OCI-LY3 (cell line): ENCODE results near the gene DNAJC8.

Source experiments
- H2AFZ ChIP-seq: fragments of 200-600, 300-600 bp; shearing (Covaris generic); 2 replicates; pipeline ENCODE4 v1.6.0; 2014; ENCODE audit warnings: antibody characterized with exemption, low read depth, low read length
- H3K27ac ChIP-seq: fragments of 200-600, 300-600 bp; sonication (generic); 2 replicates; pipeline ENCODE4 v1.5.1; 2014; ENCODE audit warnings: mild to moderate bottlenecking, low read length, moderate library complexity, mixed read lengths
- H3K27me3 ChIP-seq: fragments of 200-600, 300-600 bp; sonication (generic); 2 replicates; pipeline ENCODE4 v1.6.1; 2014; ENCODE audit warnings: low read depth, low read length, mixed read lengths
- H3K36me3 ChIP-seq: fragments of 200-600, 300-600 bp; sonication (generic); replicated peaks from 2 replicates; pipeline ENCODE3; 2014; ENCODE audit warnings: low read depth, low read length, mixed read lengths
- H3K4me1 ChIP-seq: fragments of 300-600, 200-600 bp; sonication (generic); 2 replicates; pipeline ENCODE4 v1.6.1; 2014; ENCODE audit warnings: low read length, mixed read lengths
- H3K4me2 ChIP-seq: fragments of 200-600, 300-600 bp; sonication (generic); 2 replicates; pipeline ENCODE4 v1.6.1; 2014; ENCODE audit warnings: low read length, mixed read lengths
- H3K4me3 ChIP-seq: fragments of 300-600, 200-600 bp; sonication (generic); 2 replicates; pipeline ENCODE4 v1.5.1; 2014; ENCODE audit warnings: antibody characterized with exemption, mild to moderate bottlenecking, low read length, moderate library complexity
- H3K79me2 ChIP-seq: fragments of 300-600, 200-600 bp; shearing (Covaris generic); 2 replicates; pipeline ENCODE4 v1.6.1; 2014; ENCODE audit warnings: mild to moderate bottlenecking, low read length, mixed read lengths
- H3K9ac ChIP-seq: fragments of 300-600, 200-600 bp; shearing (Covaris generic); 2 replicates; pipeline ENCODE4 v1.6.0; 2014; ENCODE audit warnings: mild to moderate bottlenecking, low read length, moderate library complexity
- H3K9me3 ChIP-seq: fragments of 200-600, 300-600 bp; shearing (Covaris generic); 2 replicates; pipeline ENCODE4 v1.6.1; 2014; ENCODE audit warnings: low read length, mixed read lengths; ENCODE audit not compliant: insufficient read depth
- H4K20me1 ChIP-seq: fragments of 200-600, 300-600 bp; sonication (generic); 2 replicates; pipeline ENCODE4 v1.6.1; 2016; ENCODE audit warnings: low read length, mixed read lengths; ENCODE audit not compliant: insufficient read depth
- CTCF ChIP-seq: fragments of 200-600, 300-600 bp; sonication (generic); IDR thresholded peaks from 2 replicates; pipeline ENCODE4 v1.5.1; 2014; ENCODE audit warnings: antibody characterized with exemption, low read length, low read depth
- EZH2phosphoT487 ChIP-seq: fragments of 200-600 bp; shearing (Covaris generic); IDR thresholded peaks from 2 replicates; pipeline ENCODE4 v1.6.1; 2018; ENCODE audit warnings: antibody characterized with exemption, mixed run types, low read depth

The DNAJC8 gene

GRCh38 chr1:28161751-28162150, 71.1 kb downstream of the DNAJC8 start:
- TF ChIP-seq EZH2phosphoT487 (no peak), CTCF (no peak)
- no peak overlapping the region for H3K4me2 ChIP-seq
- H3K36me3 ChIP-seq = no peaks in the 10 kb centered on the region
- no peak overlapping the region for H3K4me3 ChIP-seq
- H3K9me3 ChIP-seq = no peaks in the 10 kb centered on the region
- H3K79me2 ChIP-seq = no peaks in the 10 kb centered on the region
- no peak overlapping the region for H3K27ac ChIP-seq
- no peak overlapping the region for H2AFZ ChIP-seq
- H3K4me1 ChIP-seq = no peaks in the 10 kb centered on the region
- H3K9ac ChIP-seq = no peak overlapping the region
- H4K20me1 ChIP-seq = no peaks in the 10 kb centered on the region
- 0 out of 2 replicates have a peak, but pooled peaks cover 3% of the 10 kb centered on the region for H3K27me3 ChIP-seq

- H3K27ac ChIP-seq = no peak overlapping the region
- H3K9me3 ChIP-seq = no peaks in the 10 kb centered on the region
- H3K4me1 ChIP-seq = no peaks in the 10 kb centered on the region
- H3K4me2 ChIP-seq = no peak overlapping the region
- TF ChIP-seq CTCF = no peak
- no peak for TF ChIP-seq EZH2phosphoT487
- no peaks in the 10 kb centered on the region for H3K36me3 ChIP-seq
- H4K20me1 ChIP-seq = no peaks in the 10 kb centered on the region
- no peaks in the 10 kb centered on the region for H3K79me2 ChIP-seq
- H3K4me3 ChIP-seq = no peak overlapping the region
- no peak overlapping the region for H3K9ac ChIP-seq
- H3K27me3 ChIP-seq = 0 out of 2 replicates have a peak, but pooled peaks cover 3% of the 10 kb centered on the region
- no peak overlapping the region for H2AFZ ChIP-seq
These were observed 72.0 kb downstream of the DNAJC8 start for GRCh38 chr1:28160782-28161266.

GRCh38 chr1:28159680-28160079, 73.1 kb downstream of the DNAJC8 start:
- Histone ChIP-seq H3K4me3 (no peak overlapping the region), H3K79me2 (no peaks in the 10 kb centered on the region), H3K27ac (no peak overlapping the region), H2AFZ (no peak overlapping the region), H3K4me2 (no peak overlapping the region), H3K4me1 (no peaks in the 10 kb centered on the region), H3K36me3 (no peaks in the 10 kb centered on the region), H3K9ac (no peak overlapping the region), H4K20me1 (no peaks in the 10 kb centered on the region), H3K27me3 (0 out of 2 replicates have a peak, but pooled peaks cover 3% of the 10 kb centered on the region), H3K9me3 (no peaks in the 10 kb centered on the region)
- TF ChIP-seq EZH2phosphoT487 (no peak), CTCF (no peak)

GRCh38 chr1:28159243-28159642, 73.6 kb downstream of the DNAJC8 start:
- TF ChIP-seq EZH2phosphoT487 (no peak), CTCF (no peak)
- Histone ChIP-seq H3K79me2 (no peaks in the 10 kb centered on the region), H3K9ac (no peak overlapping the region), H3K27ac (no peak overlapping the region), H3K4me3 (no peak overlapping the region), H2AFZ (no peak overlapping the region), H3K27me3 (0 out of 2 replicates have a peak, but pooled peaks cover 3% of the 10 kb centered on the region), H3K4me2 (no peak overlapping the region), H3K36me3 (no peaks in the 10 kb centered on the region), H3K4me1 (no peaks in the 10 kb centered on the region), H3K9me3 (no peaks in the 10 kb centered on the region), H4K20me1 (no peaks in the 10 kb centered on the region)
